ENCODE results near the gene FAM151B.
"Not testable (repeated sequence)": the region's sequence is repeated elsewhere in the genome, so short reads cannot be mapped to it uniquely, and the experiment has no call there.

Gene FAM151B, protein sequence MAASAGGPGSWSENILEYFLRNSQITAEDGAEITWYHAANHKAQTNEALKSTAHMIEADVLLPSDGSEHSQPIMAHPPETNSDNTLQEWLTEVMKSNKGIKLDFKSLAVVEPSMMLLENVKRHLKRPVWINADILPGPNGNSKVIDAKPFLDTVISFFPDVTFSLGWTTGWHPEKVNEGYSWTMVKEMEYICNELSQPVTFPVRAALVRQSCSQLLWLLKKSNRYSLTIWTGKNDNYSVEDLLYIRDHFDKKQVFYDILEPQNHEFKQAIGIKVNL

GRCh38 chr5:80487829-80488721 is at the start of gene FAM151B:
Gene FAM151B (plus strand): TSS chr5:80488100. CDS start chr5:80488124, 24 bp downstream.
- peak; percentile 68 for DNase-seq

DNA sequence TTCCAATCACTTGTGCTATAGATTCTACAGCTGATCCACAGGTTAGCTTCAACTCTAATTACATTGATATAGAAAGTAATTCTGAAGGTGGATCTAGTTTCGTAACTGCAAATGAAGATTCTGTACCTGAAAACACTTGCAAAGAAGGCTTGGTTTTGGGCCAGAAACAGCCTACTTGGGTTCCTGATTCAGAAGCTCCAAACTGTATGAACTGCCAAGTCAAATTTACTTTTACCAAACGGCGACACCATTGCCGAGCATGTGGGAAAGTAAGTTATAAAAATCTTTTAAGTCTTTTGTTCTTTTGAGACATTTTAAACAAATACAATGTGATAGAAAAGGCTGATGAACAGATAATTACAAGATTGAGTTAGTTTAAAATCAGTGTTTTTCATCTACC is 49.2 kb upstream of the FAM151B start:
- DNase-seq, result no peak

DNA sequence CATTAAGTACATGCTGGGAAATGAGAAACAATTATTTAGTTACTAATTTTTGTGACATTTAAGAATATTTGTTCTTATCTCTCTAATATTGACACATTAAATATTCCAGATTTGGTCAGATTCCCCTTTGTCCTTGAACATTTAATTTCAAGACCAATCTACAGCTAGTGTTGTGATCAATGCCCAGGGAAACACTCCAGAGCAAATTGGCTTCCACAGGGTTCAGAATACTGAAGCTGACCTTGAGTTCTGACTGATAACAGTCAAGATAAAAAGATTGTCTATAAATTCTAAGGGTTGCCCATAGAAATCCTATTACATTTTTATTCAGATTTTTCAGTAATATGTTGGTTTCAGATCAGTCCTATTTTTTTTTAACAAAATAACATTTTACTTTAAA is 48.7 kb upstream of the FAM151B start:
- DNase-seq, result no peak

DNA sequence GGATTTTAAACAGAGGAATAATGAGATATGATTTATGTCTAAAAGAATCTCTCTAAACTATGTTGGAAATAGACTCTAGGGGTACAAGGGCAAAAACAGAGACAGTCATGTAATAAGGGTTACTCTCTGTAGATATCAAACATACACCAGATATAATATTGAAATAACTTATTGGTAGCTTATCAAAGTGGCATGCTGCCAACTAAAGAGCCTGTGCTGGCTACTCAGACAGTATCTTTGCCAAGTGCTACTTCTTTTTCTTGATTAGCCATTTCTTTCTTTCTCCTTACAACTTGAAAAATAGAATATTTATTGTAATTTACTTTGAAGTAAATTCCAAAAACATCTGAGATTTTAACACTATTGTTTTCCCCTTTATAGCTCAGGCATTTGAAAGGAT is 45.2 kb upstream of the FAM151B start:
- no peak for DNase-seq

GRCh38 chr5:80453366-80453765 is 34.5 kb upstream of the FAM151B start:
- DNase-seq, result no peak

DNA sequence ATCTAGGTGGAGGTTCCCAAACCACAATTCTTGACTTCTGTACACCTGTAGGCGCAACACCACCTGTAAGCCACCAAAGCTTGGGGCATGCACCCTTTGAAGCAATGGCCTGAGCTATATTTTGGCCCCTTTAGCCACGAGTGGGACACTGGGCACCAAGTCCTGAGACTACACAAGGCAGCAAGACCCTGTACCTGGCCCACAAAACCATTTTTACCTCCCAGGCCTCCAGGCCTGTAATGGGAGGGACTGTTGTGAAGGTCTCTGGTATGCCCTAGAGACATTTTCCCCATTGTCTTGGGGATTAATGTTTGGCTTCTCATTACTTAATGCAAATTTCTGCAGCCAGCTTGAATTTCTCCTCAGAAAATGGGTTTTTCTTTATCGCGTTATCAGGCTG is 24.6 kb upstream of the FAM151B start:
- no peak for DNase-seq

DNA sequence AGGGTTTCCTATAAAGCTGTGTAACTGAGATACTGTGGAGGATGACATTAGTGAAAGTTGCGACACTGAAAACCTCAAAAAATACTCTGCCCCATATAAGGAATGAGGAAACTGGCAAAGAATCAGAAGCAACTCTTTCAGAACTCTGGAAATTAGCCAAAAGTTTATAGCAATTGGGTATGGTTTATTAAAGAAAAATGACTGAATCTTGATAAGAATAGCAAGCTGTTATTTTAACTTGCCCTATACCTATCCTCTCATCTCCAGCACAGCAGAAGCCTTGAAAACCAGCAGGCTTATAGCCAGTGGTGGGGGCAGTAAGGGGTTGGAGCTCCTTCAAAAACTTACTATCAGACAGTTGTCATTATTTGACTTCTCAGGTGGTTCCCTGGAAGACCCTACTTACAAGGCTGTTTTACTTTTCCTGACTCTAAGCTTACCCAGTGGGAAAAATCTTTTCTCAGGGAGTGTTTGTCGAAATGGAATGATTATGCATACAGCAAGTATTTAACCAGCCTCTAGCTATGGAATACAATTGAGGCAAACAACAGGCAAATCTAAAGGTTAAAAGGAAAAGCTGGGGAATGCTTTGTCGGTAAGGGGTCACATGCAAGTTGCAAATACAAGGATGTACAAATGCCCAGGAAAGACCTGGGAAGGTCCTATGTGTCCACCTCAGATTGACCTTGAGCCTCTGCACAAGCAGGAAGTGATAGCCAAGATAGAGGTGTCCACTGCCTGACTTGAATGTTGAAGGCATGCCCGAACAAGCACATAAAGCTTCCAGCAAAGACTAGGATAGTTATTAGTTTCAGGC is 21.0 kb upstream of the FAM151B start:
- no peak for DNase-seq

GRCh38 chr5:80468131-80468530 is 19.8 kb upstream of the FAM151B start:
- no peak for DNase-seq

GRCh38 chr5:80470631-80471030 is 17.3 kb upstream of the FAM151B start:
- not testable (repeated sequence) for DNase-seq

DNA sequence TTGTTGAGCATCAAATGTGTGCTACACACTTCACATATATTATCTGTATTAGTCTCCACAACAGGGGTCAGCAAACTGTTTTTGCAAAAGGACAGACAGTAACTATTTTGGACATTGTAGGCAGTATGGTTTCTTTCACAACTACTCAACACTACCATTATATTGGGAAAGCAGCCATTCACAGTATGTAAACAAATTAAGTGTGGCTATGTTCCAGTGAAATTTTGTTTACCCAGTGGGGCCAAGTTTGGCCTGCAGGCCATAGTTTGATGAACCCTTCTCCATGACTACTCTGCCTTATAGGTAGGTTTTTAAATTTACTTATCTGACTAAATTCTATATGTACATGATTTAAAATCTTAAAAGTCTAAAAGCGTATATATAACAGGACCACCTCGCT is 13.0 kb upstream of the FAM151B start:
- no peak for DNase-seq

- DNase-seq, result no peak
Measured at GRCh38 chr5:80479713-80480112, 8.2 kb upstream of the FAM151B start.

DNA sequence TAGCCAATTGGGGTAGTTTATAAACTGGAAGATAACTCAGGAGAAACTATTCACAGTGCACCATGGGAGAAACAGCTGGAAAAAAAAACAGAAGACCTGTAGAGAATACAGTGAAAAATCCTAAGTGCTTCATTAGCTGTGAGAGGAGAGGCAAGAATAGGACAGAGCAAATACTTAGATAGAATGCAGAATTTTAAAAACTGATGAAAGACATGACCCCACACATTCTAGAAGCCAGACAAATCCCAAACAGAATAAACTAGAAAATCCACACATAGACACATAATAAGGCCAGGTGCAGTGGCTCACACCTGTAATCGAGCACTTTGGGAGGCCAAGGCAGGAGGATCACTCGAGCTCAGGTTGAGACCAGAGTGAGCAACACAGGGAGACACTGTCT is 7.5 kb upstream of the FAM151B start:
- DNase-seq, result no peak

GRCh38 chr5:80481019-80481893 is 6.6 kb upstream of the FAM151B start:
- DNase-seq, result peak; percentile 42

GRCh38 chr5:80482578-80482977 is 5.3 kb upstream of the FAM151B start:
- no peak for DNase-seq

DNA sequence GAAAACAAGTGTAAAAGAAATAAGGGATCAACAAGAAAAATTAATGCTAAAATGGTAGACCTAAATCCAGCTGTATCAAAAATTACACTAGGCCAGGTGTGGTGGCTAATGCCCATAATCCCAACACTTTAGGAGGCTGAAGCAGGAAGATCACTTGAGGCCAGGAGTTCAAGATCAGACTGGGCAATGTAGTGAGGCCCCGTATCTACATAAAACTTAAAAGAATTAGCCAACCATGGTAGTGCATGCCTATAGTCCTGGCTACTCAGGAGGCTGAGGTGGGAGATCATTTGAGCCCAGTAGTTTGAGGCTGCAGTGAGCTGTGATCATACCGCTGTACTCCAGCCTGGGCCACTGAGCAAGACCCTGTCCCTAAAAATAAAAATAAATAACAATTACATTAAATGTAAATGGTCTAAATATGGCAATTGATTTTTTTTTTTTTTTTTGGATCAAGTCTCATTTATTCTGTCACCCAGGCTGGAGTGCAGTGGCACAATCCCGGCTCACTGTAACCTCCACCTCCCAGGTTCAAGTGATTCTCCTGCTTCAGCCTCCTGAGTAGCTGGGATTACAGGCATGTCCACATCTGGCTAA is 4.2 kb upstream of the FAM151B start:
- no peak for DNase-seq

DNA sequence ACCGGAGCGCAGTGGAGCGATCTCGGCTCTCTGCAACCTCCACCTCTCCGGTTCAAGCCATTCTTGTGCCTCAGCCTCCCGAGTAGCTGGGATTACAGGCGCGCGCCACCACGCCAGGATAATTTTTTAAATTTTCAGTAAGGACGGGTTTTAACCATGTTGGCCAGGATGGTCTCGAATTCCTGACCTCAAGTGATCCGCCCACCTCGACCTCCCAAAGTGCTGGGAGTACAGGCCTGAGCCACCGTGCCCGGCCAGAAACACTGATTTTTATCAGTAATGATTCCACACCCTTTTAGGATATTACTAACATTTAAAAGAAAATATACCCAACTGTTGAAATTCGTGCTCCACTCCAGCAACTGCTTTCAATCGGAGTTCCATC is 464 bp upstream of the FAM151B start:
- no peak for DNase-seq

GRCh38 chr5:80491296-80491695 is 3.4 kb downstream of the FAM151B start:
- no peak for DNase-seq

GRCh38 chr5:80492741-80493140 is 4.8 kb downstream of the FAM151B start:
- no peak for DNase-seq

DNA sequence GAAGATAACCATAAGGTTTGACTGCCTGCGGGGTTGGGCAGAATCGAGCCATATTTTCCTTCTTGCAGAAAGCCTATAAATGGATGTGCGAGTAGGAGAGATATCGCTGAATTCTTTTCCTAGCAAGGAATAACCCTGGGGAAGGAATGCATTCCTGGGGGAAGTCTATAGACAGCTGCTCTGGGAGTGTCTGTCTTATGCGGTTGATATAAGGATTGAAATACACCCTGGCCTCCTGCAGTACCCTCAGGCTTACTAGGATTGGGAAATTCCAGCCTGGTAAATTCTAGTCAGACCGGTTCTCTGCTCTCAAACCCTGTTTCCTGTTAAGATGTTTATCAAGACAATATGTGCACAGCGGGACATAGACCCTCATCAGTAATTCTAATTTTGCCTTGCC is 5.5 kb downstream of the FAM151B start:
- not testable (repeated sequence) for DNase-seq

DNA sequence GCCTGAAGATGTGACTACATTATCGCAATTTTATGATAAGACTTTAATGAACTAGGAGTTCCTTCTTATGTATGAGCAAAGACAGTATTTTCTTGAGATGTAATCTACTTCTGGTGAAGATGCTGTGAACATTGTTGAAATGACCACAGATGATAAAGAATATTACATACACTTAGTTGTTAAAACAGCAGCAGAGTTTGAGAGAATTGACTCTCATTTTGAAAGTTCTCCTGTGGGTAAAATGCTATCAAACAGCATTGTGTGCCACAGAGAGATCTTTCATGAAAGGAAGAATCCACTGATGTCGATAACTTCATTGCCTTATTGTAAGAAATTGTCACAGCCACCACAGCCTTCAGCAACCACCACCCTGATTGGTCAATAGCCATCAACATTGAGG is 8.0 kb downstream of the FAM151B start:
- DNase-seq, result no peak

GRCh38 chr5:80502800-80503199 is 14.9 kb downstream of the FAM151B start:
- no peak for DNase-seq

DNA sequence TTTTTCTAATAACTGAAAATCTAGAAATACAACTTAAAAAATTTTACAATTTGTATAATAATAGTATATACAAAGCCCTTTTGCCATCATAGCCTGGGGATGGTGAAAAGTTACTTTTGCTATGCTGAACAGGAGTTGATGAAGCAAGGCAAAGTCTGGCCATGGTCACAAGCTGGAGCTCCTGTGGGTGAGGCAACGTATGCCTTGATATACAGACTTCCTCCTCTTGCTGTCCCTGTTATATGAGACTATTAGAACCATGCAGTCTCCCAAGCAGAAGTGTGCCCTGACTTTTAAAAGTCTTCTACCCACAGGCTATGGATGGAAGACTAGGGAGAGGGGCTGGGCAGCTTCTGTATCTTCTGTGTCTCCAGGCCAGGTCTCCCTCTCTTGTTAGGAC is 15.7 kb downstream of the FAM151B start:
- DNase-seq, result no peak
